Skeletal muscle tissue (tissue), 4 donors: Measurements from ENCODE around the gene WASL. TPM values are rescaled to one million over a fixed set of nuclear protein-coding genes. Genes with fewer than 3 reads are reported as not detected.
"Not testable (repeated sequence)": the region's sequence is repeated elsewhere in the genome, so short reads cannot be mapped to it uniquely, and the experiment has no call there.

Experiments used
- H3K27ac ChIP-seq: one replicate; pipeline ENCODE4 v1.7.0; 2013; ENCODE audit warnings: mild to moderate bottlenecking, low read depth, low read length, inconsistent platforms
- H3K27me3 ChIP-seq, 3 donors: one replicate each; pipeline ENCODE4 v1.7.0; 2013; ENCODE audit warnings: low read length in 3 of 3; ENCODE audit not compliant: control insufficient read depth in 3 of 3, insufficient read depth in 3 of 3
- H3K36me3 ChIP-seq, 3 donors: one replicate each; pipeline ENCODE4 v1.7.0; 2013; ENCODE audit warnings: low read length in 3 of 3; ENCODE audit not compliant: control insufficient read depth in 3 of 3, insufficient read depth in 3 of 3
- H3K4me1 ChIP-seq, 3 donors: one replicate each; pipeline ENCODE4 v1.7.0; 2013; ENCODE audit warnings: low read length in 3 of 3, mild to moderate bottlenecking in 3 of 3; ENCODE audit not compliant: control insufficient read depth in 3 of 3, insufficient read depth in 3 of 3
- H3K4me3 ChIP-seq, 3 donors: one replicate each; pipeline ENCODE4 v1.7.0; 2013; ENCODE audit warnings: low read length in 3 of 3
- H3K9ac ChIP-seq, 3 donors: one replicate each; pipeline ENCODE4 v1.7.0; 2013; ENCODE audit warnings: low read length in 3 of 3, mild to moderate bottlenecking in 3 of 3, moderate library complexity in 2 of 3, low read depth in 1 of 3
- H3K9me3 ChIP-seq, 3 donors: one replicate each; pipeline ENCODE4 v1.7.0; 2013; ENCODE audit warnings: low read length in 3 of 3; ENCODE audit not compliant: control insufficient read depth in 3 of 3
- total RNA-seq: library from RNA; depleted of rRNA; stranded (reverse); fragments of >200 nt; gene quantifications from one replicate; pipeline ENCODE4 v1.2.3, GENCODE V29; 2014
- donor health status: Osteomylitis.

The WASL gene
- total RNA-seq, 1 donor from 2014 or later: 15.1 TPM

DNA sequence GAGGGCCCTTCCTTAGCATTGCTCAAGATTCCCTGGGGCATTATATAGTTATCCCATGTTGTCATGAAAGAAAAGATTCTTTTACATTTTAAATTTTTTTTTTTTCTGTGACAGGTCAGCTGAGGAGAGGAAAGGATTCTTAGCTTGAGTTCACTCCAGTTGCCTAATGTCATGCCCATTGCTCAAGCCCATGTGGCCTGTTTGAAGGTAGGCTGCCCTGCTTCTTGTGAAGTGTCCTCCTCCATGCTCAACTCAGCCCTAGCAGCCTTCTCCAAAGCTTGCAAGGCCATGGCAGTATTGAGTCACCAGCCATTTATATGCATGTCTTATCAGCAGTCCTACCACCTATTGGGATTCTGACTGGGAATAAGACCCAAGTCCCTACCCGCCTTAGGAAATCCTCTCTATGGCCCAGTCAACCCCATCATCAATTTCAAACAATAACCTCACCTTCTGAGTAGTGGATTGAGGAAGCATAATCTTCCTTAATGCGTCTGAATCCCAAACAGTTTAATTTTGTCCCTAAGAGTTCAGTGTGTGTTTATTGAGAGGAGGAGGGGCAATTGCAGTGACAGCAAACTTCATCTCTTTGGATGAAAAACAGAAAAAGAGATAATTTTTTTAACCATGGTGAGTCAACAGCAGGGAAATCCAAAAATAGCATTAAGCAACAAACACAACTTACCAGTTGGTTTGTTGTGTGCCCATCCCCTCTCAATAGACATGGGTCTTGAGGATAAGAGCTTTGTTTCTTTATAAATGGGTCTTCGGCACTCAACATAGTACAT, 38.6 kb upstream of the WASL start:
- H3K27me3 ChIP-seq: no peaks in the 10 kb centered on the region
- H3K9me3 ChIP-seq: no peaks in the 10 kb centered on the region
- H3K4me3 ChIP-seq: no peak overlapping the region
- H3K36me3 ChIP-seq: no peaks in the 10 kb centered on the region
- H3K9ac ChIP-seq: no peak overlapping the region
- no peak overlapping the region for H3K27ac ChIP-seq
- H3K4me1 ChIP-seq: no peaks in the 10 kb centered on the region

DNA sequence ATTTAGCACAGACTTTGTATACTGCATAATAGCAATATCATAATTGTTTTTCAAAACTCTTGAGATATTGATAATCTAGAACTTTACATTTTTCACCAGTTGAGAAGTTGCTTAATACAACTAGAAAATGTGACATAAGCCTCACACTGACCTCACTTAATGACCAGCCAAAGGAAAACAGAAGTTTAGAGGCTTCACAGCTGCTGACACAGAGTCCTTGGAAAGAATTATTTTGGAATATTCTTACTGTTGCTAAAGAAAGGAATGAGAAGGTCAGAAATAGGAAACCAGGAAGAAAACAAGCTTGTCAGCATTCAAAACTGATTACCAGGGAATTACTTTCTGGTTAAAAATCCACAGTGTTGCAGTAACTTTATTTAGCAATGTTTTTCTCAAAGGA, 35.5 kb upstream of the WASL start:
- no peak overlapping the region for H3K4me3 ChIP-seq
- no peak overlapping the region for H3K9ac ChIP-seq
- H3K36me3 ChIP-seq: no peaks in the 10 kb centered on the region
- H3K27ac ChIP-seq: no peak overlapping the region
- no peaks in the 10 kb centered on the region for H3K27me3 ChIP-seq
- no peaks in the 10 kb centered on the region for H3K9me3 ChIP-seq
- no peaks in the 10 kb centered on the region for H3K4me1 ChIP-seq

- Histone ChIP-seq H3K36me3 (no peaks in the 10 kb centered on the region), H3K4me1 (no peaks in the 10 kb centered on the region), H3K27ac (no peak overlapping the region), H3K9me3 (no peaks in the 10 kb centered on the region), H3K4me3 (no peak overlapping the region), H3K27me3 (no peaks in the 10 kb centered on the region), H3K9ac (no peak overlapping the region)
Measured at GRCh38 chr7:123783820-123784219, 35.0 kb upstream of the WASL start.

- Histone ChIP-seq H3K4me3 (no peak overlapping the region), H3K27ac (no peak overlapping the region), H3K4me1 (no peaks in the 10 kb centered on the region), H3K9ac (no peak overlapping the region), H3K27me3 (no peaks in the 10 kb centered on the region), H3K36me3 (no peaks in the 10 kb centered on the region), H3K9me3 (no peaks in the 10 kb centered on the region)
Measured at GRCh38 chr7:123782071-123782798, 33.4 kb upstream of the WASL start.

GRCh38 chr7:123780472-123780871, 31.7 kb upstream of the WASL start:
- H3K27ac ChIP-seq, H3K36me3 ChIP-seq, H3K4me3 ChIP-seq, H3K4me1 ChIP-seq, H3K9me3 ChIP-seq, H3K27me3 ChIP-seq, H3K9ac ChIP-seq: not testable (repeated sequence)

DNA sequence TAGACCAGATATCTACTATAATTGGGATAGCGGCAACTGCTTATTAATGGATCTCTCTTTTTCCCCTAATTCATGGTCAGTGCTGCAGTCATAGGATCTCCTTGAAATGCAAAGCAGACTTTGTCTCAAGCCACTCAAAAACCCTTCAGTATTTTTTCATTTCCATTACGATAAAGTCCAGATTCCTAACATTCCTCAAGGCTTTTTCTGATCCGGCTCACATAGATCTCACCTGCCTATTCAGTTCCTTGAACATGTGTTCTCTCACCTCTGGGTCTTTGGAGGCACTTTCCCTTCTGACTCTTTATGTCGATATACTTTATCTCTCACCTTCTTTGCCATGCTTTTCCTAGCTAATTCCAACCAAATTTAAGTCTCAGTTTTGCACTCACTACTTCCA, 25.7 kb upstream of the WASL start:
- Histone ChIP-seq H3K27me3 (no peaks in the 10 kb centered on the region), H3K27ac (no peak overlapping the region), H3K9ac (no peak overlapping the region), H3K4me1 (no peaks in the 10 kb centered on the region), H3K4me3 (no peak overlapping the region), H3K36me3 (no peaks in the 10 kb centered on the region), H3K9me3 (no peaks in the 10 kb centered on the region)

- H3K36me3 ChIP-seq: no peaks in the 10 kb centered on the region
- H3K9me3 ChIP-seq: no peaks in the 10 kb centered on the region
- H3K9ac ChIP-seq: no peak overlapping the region
- H3K27me3 ChIP-seq: no peaks in the 10 kb centered on the region
- H3K27ac ChIP-seq: no peak overlapping the region
- H3K4me3 ChIP-seq: no peak overlapping the region
- H3K4me1 ChIP-seq: no peaks in the 10 kb centered on the region
Measured at GRCh38 chr7:123773481-123773880, 24.7 kb upstream of the WASL start.

GRCh38 chr7:123772652-123773051, 23.8 kb upstream of the WASL start:
- Histone ChIP-seq H3K27ac (no peak overlapping the region), H3K4me1 (no peaks in the 10 kb centered on the region), H3K27me3 (no peaks in the 10 kb centered on the region), H3K36me3 (no peaks in the 10 kb centered on the region), H3K9ac (no peak overlapping the region), H3K4me3 (no peak overlapping the region), H3K9me3 (no peaks in the 10 kb centered on the region)

DNA sequence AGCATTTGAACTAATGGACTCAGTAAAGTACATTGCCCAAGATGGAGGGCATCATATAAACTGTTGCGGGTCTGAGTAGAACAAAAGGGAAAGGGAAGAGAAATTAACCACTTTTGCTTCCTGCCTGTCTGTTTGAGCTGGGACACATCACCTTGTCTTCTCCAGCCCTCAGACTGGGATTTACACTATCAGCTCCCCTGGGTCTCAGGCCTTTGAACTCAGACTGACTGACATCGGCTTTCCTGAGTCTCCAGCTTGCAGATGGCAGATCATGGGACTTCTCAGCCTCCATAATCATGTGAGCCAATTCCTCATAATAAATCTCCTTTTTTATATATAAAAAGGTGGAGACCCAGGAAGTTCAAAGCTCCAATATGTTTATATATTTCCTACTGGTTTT, 23.0 kb upstream of the WASL start:
- H3K27me3 ChIP-seq: no peaks in the 10 kb centered on the region
- no peak overlapping the region for H3K4me3 ChIP-seq
- H3K4me1 ChIP-seq: no peaks in the 10 kb centered on the region
- no peaks in the 10 kb centered on the region for H3K36me3 ChIP-seq
- H3K27ac ChIP-seq: no peak overlapping the region
- no peaks in the 10 kb centered on the region for H3K9me3 ChIP-seq
- H3K9ac ChIP-seq: no peak overlapping the region

- H3K9ac ChIP-seq: no peak overlapping the region
- H3K27ac ChIP-seq: no peak overlapping the region
- H3K9me3 ChIP-seq: no peaks in the 10 kb centered on the region
- H3K4me3 ChIP-seq: no peak overlapping the region
- no peaks in the 10 kb centered on the region for H3K27me3 ChIP-seq
- no peaks in the 10 kb centered on the region for H3K36me3 ChIP-seq
- H3K4me1 ChIP-seq: no peaks in the 10 kb centered on the region
Measured at GRCh38 chr7:123771256-123771655, 22.5 kb upstream of the WASL start.
